Psoas muscle (tissue), 8 donors: ENCODE results near the gene SCN9A. TPM values are rescaled to one million over a fixed set of nuclear protein-coding genes. Genes with fewer than 3 reads are reported as not detected.
"Not testable (repeated sequence)": the region's sequence is repeated elsewhere in the genome, so short reads cannot be mapped to it uniquely, and the experiment has no call there.

Source experiments
- ATAC-seq, 4 donors: fragments of 200-7000 bp; cut with Tn5 transposase; one replicate each; pipeline ENCODE4 v1.9.1; 2020; ENCODE audit warnings: moderate library complexity in 3 of 4, mild to moderate bottlenecking in 2 of 4
- DNase-seq, 2 donors: peaks; one replicate each; pipeline ENCODE4 v3.0.0-alpha.2; 2020
- H3K27ac ChIP-seq: fragments of 200-600 bp; one replicate; pipeline ENCODE4 v1.8.0; 2022
- H3K27me3 ChIP-seq, 3 donors: fragments of 200-600 bp in 1 of 3; one replicate each; pipeline versions ENCODE4 v1.6.1 to v1.8.0; 2013 to 2022; ENCODE audit warnings: low read length in 2 of 3, mild to moderate bottlenecking in 2 of 3, moderate library complexity in 1 of 3; ENCODE audit not compliant: insufficient read depth in 3 of 3
- H3K36me3 ChIP-seq, 2 donors: fragments of 200-600 bp in 1 of 2; one replicate each; pipeline versions ENCODE4 v1.6.1 to v1.8.0; 2013 to 2022; ENCODE audit warnings: low read depth in 1 of 2, mild to moderate bottlenecking in 1 of 2, moderate library complexity in 1 of 2; ENCODE audit not compliant: insufficient read depth in 1 of 2
- H3K4me1 ChIP-seq: fragments of 200-600 bp; one replicate; pipeline ENCODE4 v1.8.0; 2022
- H3K4me3 ChIP-seq: fragments of 200-600 bp; one replicate; pipeline ENCODE4 v1.8.0; 2022; ENCODE audit warnings: mild to moderate bottlenecking
- H3K9me3 ChIP-seq: fragments of 200-600 bp; one replicate; pipeline ENCODE4 v1.8.0; 2022
- CTCF ChIP-seq: fragments of 200-600 bp; IDR thresholded peaks from one replicate; pipeline ENCODE4 v1.8.0; 2022; ENCODE audit warnings: antibody characterized with exemption
- WGBS, 3 donors: extraction: QIAGEN DNeasy Blood & Tissue Kit; methylation state at CpG; one replicate each; pipeline versions ENCODE4 v1.1.6 to v1.1.7; 2013; 5-methylcytosine and 5-hydroxymethylcytosine counted together
- intact Hi-C, 2 donors: fragments of 100-400 bp; cut with DNase I; formaldehyde crosslinking; loops; one replicate each; pipeline versions ENCODE4 v1.11.0 to v1.14.2; 2022
- polyA plus RNA-seq, 3 donors: library from polyadenylated mRNA; stranded (reverse); fragments of 200-250 nt; gene quantifications; one replicate each; pipeline ENCODE4 v1.2.3, GENCODE V29; 2013
- total RNA-seq, 4 donors: library from RNA; stranded (reverse); fragmentation: NEBNext Ultra II Directional in 2 of 4; extraction: Animal tissue kit (Norgen Biotek cat#: 25700) in 2 of 4; gene quantifications; one replicate each; pipeline versions ENCODE4 v1.2.1 to v1.2.4, GENCODE V29; 2021 to 2023
- donor health status: healthy with polysubstance abuse.
- donor health status: DM: no; HTN: no; CAD: no; lungs with moderate emphysema.
- donor health status: Bipolar disorder and iron deficiency.
- donor health status: healthy.
- donor health status: DM: yes; HTN: yes; CAD: no.
- donor health status: DM: no; HTN: no; CAD: no.
- donor health status: DM: no; HTN: no; CAD: no.
- donor health status: DM: yes; HTN: yes; CAD: no.

SCN9A gene
- total and polyA plus RNA-seq, 7 donors = 0.06 to 1.1 (median 0.34) TPM

- ATAC-seq (no peak), DNase-seq (no peak)
- intact Hi-C loops = no loop called here
- H3K4me1 ChIP-seq = no peaks in the 10 kb centered on the region
- WGBS, 3 donors = 59 to 75% (median 72%) methylated on average over 3 of the region's 3 CpGs
- no peak overlapping the region for H3K4me3 ChIP-seq
- no peak overlapping the region for H3K27ac ChIP-seq
- H3K36me3 ChIP-seq = no peaks in the 10 kb centered on the region
- no peak for TF ChIP-seq CTCF
- H3K9me3 ChIP-seq = no peaks in the 10 kb centered on the region
- no peaks in the 10 kb centered on the region for H3K27me3 ChIP-seq
Measured at GRCh38 chr2:166328147-166328546, 47.6 kb downstream of the SCN9A start.

- no peaks in the 10 kb centered on the region for H3K9me3 ChIP-seq
- WGBS, 3 donors = 66 to 81% (median 77%) methylated on average over 3 of the region's 3 CpGs
- H3K4me1 ChIP-seq = no peaks in the 10 kb centered on the region
- DNase-seq (no peak), ATAC-seq (no peak)
- no peak overlapping the region for H3K4me3 ChIP-seq
- TF ChIP-seq CTCF = no peak
- H3K27me3 ChIP-seq = no peaks in the 10 kb centered on the region
- no peaks in the 10 kb centered on the region for H3K36me3 ChIP-seq
- no peak overlapping the region for H3K27ac ChIP-seq
- intact Hi-C loops = no loop called here
Measured at GRCh38 chr2:166321076-166321475, 54.7 kb downstream of the SCN9A start.

- H3K4me1 ChIP-seq = no peaks in the 10 kb centered on the region
- WGBS, 3 donors = 58 to 66% (median 66%) methylated on average over 5 of the region's 5 CpGs
- DNase-seq = no peak
- H3K27ac ChIP-seq = no peak overlapping the region
- no peak overlapping the region for H3K4me3 ChIP-seq
- intact Hi-C loops = no loop called here
- H3K36me3 ChIP-seq = no peaks in the 10 kb centered on the region
- no peaks in the 10 kb centered on the region for H3K27me3 ChIP-seq
- no peak for ATAC-seq
- no peak for TF ChIP-seq CTCF
- H3K9me3 ChIP-seq = no peaks in the 10 kb centered on the region
Measured at GRCh38 chr2:166314022-166314759, 61.6 kb downstream of the SCN9A start.

- H3K36me3 ChIP-seq, DNase-seq, H3K9me3 ChIP-seq, ATAC-seq, H3K4me3 ChIP-seq, H3K27ac ChIP-seq, H3K27me3 ChIP-seq, intact Hi-C loops, H3K4me1 ChIP-seq: not testable (repeated sequence)
- 2 to 39% (median 27%) methylated on average over 2 of the region's 2 CpGs for WGBS, 3 donors
Measured at GRCh38 chr2:166312863-166313262, 62.9 kb downstream of the SCN9A start.

- Histone ChIP-seq H3K27ac (no peak overlapping the region), H3K4me1 (no peaks in the 10 kb centered on the region), H3K36me3 (no peaks in the 10 kb centered on the region), H3K9me3 (no peaks in the 10 kb centered on the region), H3K27me3 (no peaks in the 10 kb centered on the region), H3K4me3 (no peak overlapping the region)
- intact Hi-C loops = no loop called here
- 48 to 55% (median 50%) methylated on average over 3 of the region's 3 CpGs for WGBS, 3 donors
- ATAC-seq = no peak
- TF ChIP-seq CTCF = no peak
- no peak for DNase-seq
Measured at GRCh38 chr2:166307326-166307725, 68.4 kb downstream of the SCN9A start.
